ENCODE measurements around the gene FBXL5.

GRCh38 chr4:15636818-15637217 is 18.3 kb downstream of the FBXL5 start:
- TF ChIP-seq, protein P1, sequence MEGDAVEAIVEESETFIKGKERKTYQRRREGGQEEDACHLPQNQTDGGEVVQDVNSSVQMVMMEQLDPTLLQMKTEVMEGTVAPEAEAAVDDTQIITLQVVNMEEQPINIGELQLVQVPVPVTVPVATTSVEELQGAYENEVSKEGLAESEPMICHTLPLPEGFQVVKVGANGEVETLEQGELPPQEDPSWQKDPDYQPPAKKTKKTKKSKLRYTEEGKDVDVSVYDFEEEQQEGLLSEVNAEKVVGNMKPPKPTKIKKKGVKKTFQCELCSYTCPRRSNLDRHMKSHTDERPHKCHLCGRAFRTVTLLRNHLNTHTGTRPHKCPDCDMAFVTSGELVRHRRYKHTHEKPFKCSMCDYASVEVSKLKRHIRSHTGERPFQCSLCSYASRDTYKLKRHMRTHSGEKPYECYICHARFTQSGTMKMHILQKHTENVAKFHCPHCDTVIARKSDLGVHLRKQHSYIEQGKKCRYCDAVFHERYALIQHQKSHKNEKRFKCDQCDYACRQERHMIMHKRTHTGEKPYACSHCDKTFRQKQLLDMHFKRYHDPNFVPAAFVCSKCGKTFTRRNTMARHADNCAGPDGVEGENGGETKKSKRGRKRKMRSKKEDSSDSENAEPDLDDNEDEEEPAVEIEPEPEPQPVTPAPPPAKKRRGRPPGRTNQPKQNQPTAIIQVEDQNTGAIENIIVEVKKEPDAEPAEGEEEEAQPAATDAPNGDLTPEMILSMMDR (IDR thresholded peaks at IDR 0.05; ENCODE audit: low read depth, low read length), result no peak
- TF ChIP-seq MAX (IDR thresholded peaks at IDR 0.05; ENCODE audit: low read depth, low read length), result no peak
